Middle frontal gyrus (tissue), 1 donor: Measurements from ENCODE around the gene PURB.
"Not testable (repeated sequence)": the region's sequence is repeated elsewhere in the genome, so short reads cannot be mapped to it uniquely, and the experiment has no call there.

Experiments
- DNase-seq: peaks from one replicate; pipeline ENCODE4 v3.0.0-alpha.2; 2015; ENCODE audit warnings: low spot score; ENCODE audit errors: extremely low spot score

The PURB gene

DNA sequence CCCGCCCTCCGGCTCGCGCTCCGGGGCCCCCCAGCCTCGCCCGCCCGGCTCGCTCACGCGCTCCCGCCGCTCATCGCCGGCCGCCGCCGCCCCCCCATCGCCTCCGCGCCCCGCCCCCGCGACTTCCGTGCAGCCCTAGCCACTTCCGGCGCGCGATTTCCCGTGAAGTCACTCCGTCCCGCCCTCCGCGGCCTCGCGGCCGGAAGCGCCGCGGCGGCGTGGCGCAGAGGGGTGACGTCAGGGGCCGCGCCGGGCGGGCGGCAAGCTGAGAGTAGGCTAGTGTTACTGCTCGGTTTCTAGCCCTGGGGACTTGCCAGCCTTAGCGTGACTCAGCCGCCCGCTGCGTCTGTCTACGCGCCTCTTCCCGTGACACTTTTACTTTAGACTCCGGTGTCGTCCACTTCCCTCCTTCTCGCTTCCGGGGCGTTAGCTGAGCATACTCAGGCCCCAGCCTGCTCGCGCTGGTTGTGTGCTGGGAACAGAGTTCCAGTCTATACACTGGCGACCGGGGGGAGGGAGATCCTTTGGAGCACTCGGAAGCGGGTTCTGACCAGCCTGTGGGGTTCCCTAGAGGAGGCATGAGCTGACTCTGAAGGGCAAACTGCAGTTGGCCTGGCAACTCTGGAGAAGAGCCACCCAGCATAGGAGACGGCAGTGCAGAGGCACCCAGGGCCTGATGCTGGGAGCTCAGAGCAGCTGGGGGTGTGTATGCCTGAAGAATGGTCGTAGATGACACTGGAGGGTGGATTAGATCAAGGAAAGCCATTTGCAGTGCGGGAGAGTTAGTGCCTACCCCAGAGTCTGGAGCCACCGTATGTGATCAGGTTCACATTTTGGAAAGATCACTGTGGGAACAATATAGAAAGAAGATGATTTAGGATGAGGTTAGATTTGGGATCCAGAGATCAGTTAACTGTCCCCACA lies at the start of gene PURB:
Gene PURB (minus strand): TSS at position 137 of the 924 bp plus-strand sequence. CDS start 182 bp downstream, outside the sequence.
- peak; percentile 91 for DNase-seq

DNA sequence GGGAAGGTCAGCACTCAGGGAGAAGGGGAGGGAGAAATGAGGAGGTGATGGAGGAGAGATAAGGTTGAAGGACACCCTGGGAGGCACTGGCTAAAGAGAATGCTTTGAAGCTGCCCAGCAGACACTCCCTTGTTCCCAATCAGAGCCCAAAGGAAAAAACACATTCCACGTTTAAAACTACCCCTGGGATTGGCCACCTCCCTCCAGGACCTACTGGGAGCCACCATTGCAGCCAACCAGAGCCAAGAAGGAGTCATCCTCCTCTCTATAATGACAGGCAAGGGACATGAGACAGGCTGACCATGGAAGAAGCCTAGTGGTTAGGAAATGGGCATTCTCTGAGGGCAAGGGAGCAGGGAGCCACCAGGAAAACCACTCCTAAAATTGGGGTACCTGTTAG lies 49.7 kb upstream of the PURB start:
- no peak for DNase-seq

GRCh38 chr7:44934510-44934909 lies 49.2 kb upstream of the PURB start:
- not testable (repeated sequence) for DNase-seq

DNA sequence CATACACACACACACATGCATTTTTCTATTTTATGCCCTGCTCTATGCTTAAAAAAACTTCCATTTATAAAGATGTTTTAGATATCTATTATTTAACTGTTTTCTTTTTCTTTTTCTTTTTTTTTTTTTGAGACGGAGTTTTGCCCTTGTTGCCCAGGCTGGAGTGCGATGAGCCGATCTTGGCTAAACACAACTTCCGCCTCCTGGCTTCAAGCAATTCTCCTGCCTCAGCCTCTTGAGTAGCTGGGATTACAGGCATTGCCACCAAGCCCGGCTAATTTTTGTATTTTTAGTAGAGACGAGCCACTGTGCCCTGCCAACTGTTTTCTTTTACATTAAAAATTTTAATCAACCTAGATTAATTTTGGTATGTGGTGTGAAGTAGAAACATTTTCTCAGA lies 45.6 kb upstream of the PURB start:
- no peak for DNase-seq

DNA sequence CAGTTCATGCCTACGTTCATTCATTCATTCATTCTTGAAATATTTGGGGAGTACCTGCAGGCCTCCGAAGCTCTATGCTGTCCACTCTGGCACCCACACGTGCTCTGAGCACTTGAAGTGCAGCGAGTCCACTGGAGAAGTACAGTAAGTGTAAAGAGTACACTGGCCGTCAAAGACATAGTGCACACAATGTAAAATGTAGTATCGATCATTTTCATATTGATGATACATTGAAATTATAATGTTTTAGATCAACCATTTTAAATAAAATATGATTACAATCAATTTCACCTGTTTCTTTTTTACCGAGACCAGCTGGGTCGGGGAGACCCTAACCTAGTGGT lies 37.0 kb upstream of the PURB start:
- DNase-seq: no peak

- DNase-seq: peak; percentile 68
Observed at GRCh38 chr7:44921607-44922350, 36.4 kb upstream of the PURB start.

DNA sequence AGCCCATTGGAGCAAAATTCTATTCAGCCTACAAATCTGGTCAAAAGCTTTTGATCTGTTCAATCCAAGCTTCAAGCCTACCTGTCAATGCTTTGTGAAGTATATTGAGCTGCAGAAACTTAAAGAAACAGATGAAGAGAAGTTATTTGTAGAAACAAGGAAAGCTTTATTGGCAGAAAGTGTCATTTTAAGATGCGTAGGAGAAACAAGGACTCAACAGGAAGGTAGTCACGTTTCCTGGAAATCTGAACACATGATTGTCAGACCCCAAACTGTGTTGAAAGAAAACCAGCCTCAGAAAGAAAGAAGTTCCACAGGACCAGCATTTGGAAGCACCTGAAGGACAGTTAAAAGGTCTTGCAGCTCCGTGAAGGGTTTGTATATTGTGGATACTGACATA lies 34.8 kb upstream of the PURB start:
- DNase-seq: no peak

DNA sequence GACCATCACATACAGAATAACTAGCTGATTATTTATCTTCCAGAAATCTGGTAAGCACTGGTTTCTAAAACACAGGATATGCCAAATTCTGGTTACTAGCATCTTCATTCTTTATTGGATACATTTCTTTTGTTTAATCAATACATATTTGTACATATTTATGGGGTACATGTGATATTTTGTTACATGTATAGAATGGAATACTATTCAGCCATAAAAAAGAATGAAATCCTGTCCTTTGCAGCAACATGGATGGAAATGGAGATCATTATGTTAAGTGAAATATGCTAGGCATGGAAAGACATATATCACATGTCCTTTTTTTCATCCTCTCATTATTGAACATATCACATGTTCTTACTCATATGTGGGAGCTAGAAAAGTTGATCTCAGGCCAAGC lies 32.7 kb upstream of the PURB start:
- DNase-seq: no peak

- DNase-seq: no peak
Observed at GRCh38 chr7:44917465-44917864, 32.1 kb upstream of the PURB start.

- no peak for DNase-seq
Observed at GRCh38 chr7:44914992-44915607, 29.8 kb upstream of the PURB start.

GRCh38 chr7:44912775-44913347 lies 27.5 kb upstream of the PURB start:
- no peak for DNase-seq

GRCh38 chr7:44911911-44912310 lies 26.6 kb upstream of the PURB start:
- no peak for DNase-seq

DNA sequence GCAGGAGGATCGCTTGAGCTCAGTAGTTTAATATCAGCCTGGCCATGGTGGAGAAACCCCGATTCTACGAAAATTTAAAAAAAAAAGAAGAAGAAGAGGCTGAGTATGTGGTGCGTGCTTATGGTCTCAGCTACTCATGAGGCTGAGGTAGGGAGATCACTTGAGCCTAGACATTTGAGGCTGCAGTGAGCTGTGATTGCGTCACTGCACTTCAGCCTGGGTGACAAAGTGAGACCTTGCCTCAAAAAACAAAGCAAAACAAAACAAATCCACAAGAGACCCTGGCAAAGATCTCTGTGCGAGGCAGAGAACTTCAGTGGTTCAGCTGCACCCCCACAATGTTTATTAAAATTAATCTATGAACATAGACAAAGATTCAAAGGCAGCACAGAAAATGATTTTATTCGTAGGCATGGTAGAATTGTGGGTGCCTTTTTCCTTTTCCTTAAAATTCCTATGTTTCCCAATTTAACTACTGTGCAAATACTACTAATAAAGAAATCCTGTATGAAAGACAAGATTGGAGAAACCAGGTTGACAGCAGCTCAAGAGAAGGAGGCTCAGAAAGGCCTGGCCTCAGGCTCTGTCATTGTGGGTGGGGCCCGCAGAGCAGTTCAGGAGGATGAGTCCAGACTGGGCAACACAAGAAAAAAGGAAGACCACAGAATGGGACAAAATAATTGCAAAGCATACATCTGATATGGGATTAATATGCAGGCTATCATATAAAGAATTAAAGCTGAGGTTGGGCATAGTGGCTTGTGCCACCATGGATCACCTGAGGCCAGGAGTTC lies 24.5 kb upstream of the PURB start:
- DNase-seq: no peak

DNA sequence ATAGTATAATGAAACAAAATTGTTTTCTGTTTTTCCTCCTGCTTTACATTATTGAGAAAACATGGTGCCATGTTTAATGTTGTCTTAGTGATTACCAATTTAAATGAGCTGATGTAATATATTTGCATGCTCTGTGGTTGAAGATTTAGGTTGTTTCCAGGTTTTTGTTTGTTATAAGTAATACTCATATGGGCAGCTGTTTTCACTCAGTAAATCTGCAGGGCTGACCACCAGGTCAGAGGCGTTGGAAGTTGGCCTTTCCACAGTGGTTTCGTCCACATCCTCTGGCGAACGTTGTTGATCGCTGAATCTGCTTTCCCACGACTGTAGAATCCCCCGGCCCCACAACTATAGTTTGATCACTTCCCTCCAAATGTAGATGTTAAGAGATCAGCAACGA lies 21.6 kb upstream of the PURB start:
- no peak for DNase-seq

- no peak for DNase-seq
Observed at GRCh38 chr7:44905002-44905635, 19.8 kb upstream of the PURB start.

- DNase-seq: no peak
Observed at GRCh38 chr7:44899443-44899842, 14.1 kb upstream of the PURB start.

DNA sequence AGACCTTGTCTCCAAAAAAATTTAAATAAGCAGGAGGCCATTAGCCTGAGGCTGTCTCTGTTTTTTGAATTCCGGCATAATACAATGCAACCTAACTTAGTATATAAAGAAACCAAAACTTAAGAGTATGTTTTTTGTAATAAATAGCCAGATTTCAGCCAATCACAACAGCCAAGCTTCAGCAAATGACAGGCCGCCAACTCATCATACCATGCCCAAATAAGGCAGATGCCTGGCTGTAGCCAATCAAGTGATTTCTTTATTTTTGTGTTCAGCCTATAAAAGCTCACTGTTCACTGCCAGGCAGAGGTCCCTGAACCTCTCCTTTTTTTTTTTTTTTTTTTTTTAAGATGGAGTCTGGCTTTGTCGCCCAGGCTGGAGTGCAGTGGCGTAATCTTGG lies 12.7 kb upstream of the PURB start:
- DNase-seq: no peak

DNA sequence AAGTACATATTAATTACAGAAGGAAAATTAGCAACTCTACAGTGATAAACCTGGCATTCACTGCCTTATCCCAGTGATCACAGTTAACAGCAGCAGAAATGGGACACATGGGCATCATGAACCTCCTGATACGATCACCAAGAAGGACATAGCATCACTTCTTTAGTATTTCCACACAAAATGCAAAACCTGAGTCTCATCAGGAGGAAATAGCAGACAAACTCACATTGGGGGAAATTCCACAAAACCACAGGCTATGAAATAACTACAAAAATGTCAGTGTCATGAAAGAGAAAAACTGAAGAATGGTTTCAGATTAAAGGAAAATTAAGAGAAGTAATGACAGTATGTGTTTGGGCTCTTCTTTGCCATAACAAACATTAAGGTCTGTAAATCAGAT lies 12.0 kb upstream of the PURB start:
- DNase-seq: no peak

DNA sequence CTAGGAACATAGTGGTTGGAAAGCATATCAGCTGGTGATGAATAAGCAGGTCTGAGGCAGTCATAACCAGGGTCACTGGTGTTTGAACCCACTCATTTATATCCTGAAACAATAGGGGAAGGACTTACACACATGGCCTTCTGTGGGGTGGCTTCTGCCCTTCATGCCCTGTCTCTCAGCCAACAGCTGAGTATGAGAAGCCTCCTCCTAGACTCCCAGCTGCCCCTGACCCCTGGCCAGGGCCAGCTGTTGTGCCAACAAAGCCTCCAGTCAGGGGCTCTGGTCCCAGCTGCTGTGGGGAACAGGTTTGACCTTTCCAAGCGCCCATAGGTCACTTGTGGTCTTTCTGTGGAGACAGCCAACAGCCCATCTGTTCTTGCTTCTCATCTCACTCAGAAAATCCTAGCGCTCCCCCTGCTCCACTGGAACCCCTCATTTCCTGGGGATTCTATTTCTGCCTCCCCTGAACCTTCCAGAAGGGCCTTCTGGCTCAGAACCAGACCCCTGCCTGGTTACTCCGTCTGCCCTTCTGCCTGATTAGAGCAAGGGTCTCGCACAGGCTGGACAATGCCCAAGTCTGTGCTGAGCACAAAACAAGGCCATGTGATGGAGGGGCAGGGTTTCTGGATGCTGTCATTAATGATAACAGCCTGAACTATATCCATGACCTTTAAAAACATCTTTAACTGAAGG lies 9.7 kb upstream of the PURB start:
- DNase-seq: no peak

DNA sequence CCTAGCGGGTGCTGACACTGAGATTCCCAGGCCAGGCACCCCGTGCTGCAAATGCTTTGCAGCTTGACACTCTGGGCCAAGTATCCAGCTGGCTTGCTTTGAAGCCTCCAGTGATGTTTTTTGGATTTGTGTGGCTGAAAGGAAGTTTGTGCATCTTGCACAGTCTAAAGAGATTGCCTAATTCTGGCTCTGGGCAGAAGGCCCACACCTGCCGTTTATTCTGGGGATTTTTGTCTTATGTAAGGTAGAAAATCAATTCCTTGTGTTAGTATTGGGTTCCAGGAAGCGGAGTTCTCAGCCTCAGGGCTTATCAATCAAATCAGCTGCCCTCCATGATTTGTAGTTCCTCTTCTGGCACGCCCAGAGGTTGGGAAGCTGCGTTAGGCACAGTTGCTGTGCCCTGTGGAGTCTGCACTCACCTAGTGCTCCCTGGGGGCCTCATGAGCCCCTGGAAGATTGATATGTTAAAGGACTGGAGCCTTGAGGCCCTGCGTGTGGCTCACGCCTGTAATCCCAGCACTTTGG lies 8.4 kb upstream of the PURB start:
- no peak for DNase-seq
